HEK293 (cell line): Measurements from ENCODE around the gene MAML2.

ENCODE experiments used
- CTCF ChIA-PET: fragments of 350-600 bp; formaldehyde crosslinking; extraction: SDS; loops from one replicate; lab custom pipeline; 2021; ENCODE audit warnings: antibody characterized with exemption; lab: Yijun Ruan, JAX
- POLR2A ChIA-PET: fragments of 300-600 bp; formaldehyde crosslinking; extraction: SDS; loops from one replicate; lab custom pipeline; 2020; ENCODE audit warnings: antibody characterized with exemption, inconsistent platforms; lab: Yijun Ruan, JAX
- H3K27ac ChIP-seq: fragments of 200-500 bp; sonication (Bioruptor generic); 2 replicates; pipeline ENCODE4 v1.5.1; 2014; ENCODE audit warnings: low read depth, low read length, control low read depth, inconsistent platforms; ENCODE audit errors: extremely low read depth
- H3K36me3 ChIP-seq, 2 experiments: fragments of 200-500 bp in 1 of 2; sonication (Bioruptor generic) in 1 of 2; 1 replicate in 1 of 2; 2 replicates in 1 of 2; pipeline ENCODE4 v1.5.1; 2014 to 2017; ENCODE audit warnings: inconsistent platforms in 2 of 2, low read length in 2 of 2; ENCODE audit not compliant: control insufficient read depth in 2 of 2, insufficient read depth in 1 of 2
- H3K4me1 ChIP-seq: fragments of 200-500 bp; sonication (Bioruptor generic); 2 replicates; pipeline ENCODE4 v1.5.1; 2014; ENCODE audit warnings: mild to moderate bottlenecking, low read length, inconsistent platforms; ENCODE audit not compliant: control insufficient read depth, insufficient read depth
- H3K4me3 ChIP-seq: 2 replicates; pipeline ENCODE4 v1.5.1; 2011; ENCODE audit warnings: low read depth, mild to moderate bottlenecking, control low read depth, low read length, moderate library complexity
- H3K9me3 ChIP-seq: fragments of 200-500 bp; sonication (Bioruptor generic); 2 replicates; pipeline ENCODE4 v1.5.1; 2014; ENCODE audit warnings: low read depth, low read length, inconsistent platforms; ENCODE audit not compliant: control insufficient read depth, insufficient read depth
- AEBP2 ChIP-seq: fragments of 450-650 bp; formaldehyde crosslinking; IDR thresholded peaks from 2 replicates; pipeline ENCODE4 v1.5.1; 2016; ENCODE audit warnings: missing biosample characterization, missing genetic modification characterization, borderline replicate concordance
- BCL6B ChIP-seq: fragments of 450-650 bp; formaldehyde crosslinking; IDR thresholded peaks from 2 replicates; pipeline ENCODE4 v1.5.1; 2017; ENCODE audit warnings: missing biosample characterization, missing genetic modification characterization
- EGR2 ChIP-seq: fragments of 450-650 bp; formaldehyde crosslinking; IDR thresholded peaks from 2 replicates; pipeline ENCODE4 v1.5.1; 2016; ENCODE audit warnings: low read depth, missing biosample characterization, missing genetic modification characterization
- HIC1 ChIP-seq: fragments of 450-650 bp; formaldehyde crosslinking; IDR thresholded peaks from 2 replicates; pipeline ENCODE4 v1.5.1; 2016; ENCODE audit warnings: missing biosample characterization, missing genetic modification characterization
- HOXA7 ChIP-seq: sonication (generic); formaldehyde crosslinking; IDR thresholded peaks from 2 replicates; pipeline ENCODE4 v1.8.1; 2022; ENCODE audit warnings: missing genetic modification reagents, borderline replicate concordance
- KLF9 ChIP-seq: fragments of 450-650 bp; formaldehyde crosslinking; IDR thresholded peaks from 2 replicates; pipeline ENCODE4 v1.5.1; 2016; ENCODE audit warnings: missing biosample characterization, missing genetic modification characterization, low read depth
- PRDM6 ChIP-seq: fragments of 450-650 bp; formaldehyde crosslinking; IDR thresholded peaks from 2 replicates; pipeline ENCODE4 v1.5.1; 2017; ENCODE audit warnings: missing biosample characterization, missing genetic modification characterization
- YY1 ChIP-seq: fragments of 450-650 bp; formaldehyde crosslinking; IDR thresholded peaks from 2 replicates; pipeline ENCODE4 v1.5.1; 2018; ENCODE audit warnings: missing biosample characterization, missing genetic modification characterization
- ZBTB7A ChIP-seq: fragments of 450-650 bp; formaldehyde crosslinking; IDR thresholded peaks from 2 replicates; pipeline ENCODE4 v1.5.1; 2016; ENCODE audit warnings: low read depth, missing biosample characterization, missing genetic modification characterization
- ZNF10 ChIP-seq: fragments of 450-650 bp; formaldehyde crosslinking; IDR thresholded peaks from 2 replicates; pipeline ENCODE4 v1.5.1; 2017; ENCODE audit warnings: missing biosample characterization, missing genetic modification characterization
- ZNF132 ChIP-seq: fragments of 450-650 bp; formaldehyde crosslinking; IDR thresholded peaks from 2 replicates; pipeline ENCODE4 v1.5.1; 2017; ENCODE audit warnings: missing biosample characterization, missing genetic modification characterization, borderline replicate concordance
- ZNF18 ChIP-seq: fragments of 450-650 bp; formaldehyde crosslinking; IDR thresholded peaks from 2 replicates; pipeline ENCODE4 v1.5.1; 2016; ENCODE audit warnings: missing biosample characterization, missing genetic modification characterization
- ZNF266 ChIP-seq: fragments of 450-650 bp; formaldehyde crosslinking; IDR thresholded peaks from 2 replicates; pipeline ENCODE4 v1.5.1; 2016; ENCODE audit warnings: missing biosample characterization, missing genetic modification characterization, low read depth
- ZNF302 ChIP-seq: fragments of 450-650 bp; formaldehyde crosslinking; IDR thresholded peaks from 2 replicates; pipeline ENCODE4 v1.5.1; 2016; ENCODE audit warnings: missing biosample characterization, missing genetic modification characterization, low read depth
- ZNF510 ChIP-seq: fragments of 450-650 bp; formaldehyde crosslinking; IDR thresholded peaks from 2 replicates; pipeline ENCODE4 v1.5.1; 2018; ENCODE audit warnings: mild to moderate bottlenecking, missing genetic modification characterization, missing biosample characterization; ENCODE audit not compliant: insufficient replicate concordance
- ZNF561 ChIP-seq: fragments of 450-650 bp; IDR thresholded peaks from 2 replicates; pipeline ENCODE4 v1.5.1; 2018; ENCODE audit warnings: missing biosample characterization, missing genetic modification characterization, borderline replicate concordance
- ZNF626 ChIP-seq: fragments of 450-650 bp; sonication (Bioruptor Pico); formaldehyde crosslinking; IDR thresholded peaks from 2 replicates; pipeline ENCODE4 v1.5.1; 2018; ENCODE audit warnings: missing biosample characterization, missing genetic modification characterization, inconsistent platforms
- ZNF692 ChIP-seq: fragments of 450-650 bp; formaldehyde crosslinking; IDR thresholded peaks from 2 replicates; pipeline ENCODE4 v1.5.1; 2016; ENCODE audit warnings: missing biosample characterization, missing genetic modification characterization
- ZNF704 ChIP-seq: fragments of 450-650 bp; formaldehyde crosslinking; IDR thresholded peaks from 2 replicates; pipeline ENCODE4 v1.5.1; 2016; ENCODE audit warnings: missing biosample characterization, missing genetic modification characterization
- ZNF785 ChIP-seq: fragments of 450-650 bp; formaldehyde crosslinking; IDR thresholded peaks from 2 replicates; pipeline ENCODE4 v1.5.1; 2016; ENCODE audit warnings: missing biosample characterization, missing genetic modification characterization
- ZNF837 ChIP-seq: fragments of 450-650 bp; formaldehyde crosslinking; IDR thresholded peaks from 2 replicates; pipeline ENCODE4 v1.5.1; 2016; ENCODE audit warnings: missing biosample characterization, missing genetic modification characterization

Gene MAML2

GRCh38 chr11:96141626-96142025, 201.4 kb downstream of the MAML2 start:
- no peaks in the 10 kb centered on the region for H3K9me3 ChIP-seq
- ChIA-PET POLR2A (no interaction called here), CTCF (no interaction called here)
- no peak for TF ChIP-seq ZBTB7A
- TF ChIP-seq ZNF10 (tag by site-specific recombination), result no peak
- TF ChIP-seq KLF9 (tag by site-specific recombination), result no peak
- TF ChIP-seq PRDM6 (tag by site-specific recombination), result no peak
- no peak for TF ChIP-seq ZNF266
- no peak for TF ChIP-seq ZNF302 (tag by site-specific recombination)
- no peak for TF ChIP-seq ZNF785 (tag by site-specific recombination)
- TF ChIP-seq YY1 (tag by site-specific recombination), result no peak
- TF ChIP-seq ZNF510 (tag by site-specific recombination), result no peak
- no peak for TF ChIP-seq HOXA7 (CRISPR knock-in tag)
- H3K4me1 ChIP-seq, result peaks cover 12% of the 10 kb centered on the region
- H3K4me3 ChIP-seq, result no peak overlapping the region
- H3K36me3 ChIP-seq, result no peaks in the 10 kb centered on the region
- H3K27ac ChIP-seq, result no peak overlapping the region

GRCh38 chr11:96139691-96140090, 203.3 kb downstream of the MAML2 start:
- ChIA-PET CTCF (no interaction called here), POLR2A (no interaction called here)
- H3K9me3 ChIP-seq, result no peaks in the 10 kb centered on the region
- peaks cover 12% of the 10 kb centered on the region for H3K4me1 ChIP-seq
- H3K4me3 ChIP-seq, result no peak overlapping the region
- TF ChIP-seq ZNF561 (tag by site-specific recombination) (no peak), EGR2 (tag by site-specific recombination) (0 out of 2 replicates have a peak, but pooled peaks have one; percentile 23), ZNF704 (tag by site-specific recombination) (no peak)
- H3K36me3 ChIP-seq, result no peaks in the 10 kb centered on the region
- H3K27ac ChIP-seq, result no peak overlapping the region

GRCh38 chr11:96137373-96137772, 205.6 kb downstream of the MAML2 start:
- no peak overlapping the region for H3K27ac ChIP-seq
- no peaks in the 10 kb centered on the region; the same call in 1 of the 2 replicates for H3K4me1 ChIP-seq
- H3K4me3 ChIP-seq, result no peak overlapping the region
- H3K9me3 ChIP-seq, result no peaks in the 10 kb centered on the region
- no peaks in the 10 kb centered on the region for H3K36me3 ChIP-seq
- CTCF ChIA-PET, result no interaction called here
- POLR2A ChIA-PET, result no interaction called here
- TF ChIP-seq ZNF132 (tag by site-specific recombination) (no peak), BCL6B (tag by site-specific recombination) (no peak), ZNF626 (tag by site-specific recombination) (no peak), HIC1 (tag by site-specific recombination) (no peak), ZNF692 (tag by site-specific recombination) (no peak), ZNF18 (tag by site-specific recombination) (no peak), AEBP2 (no peak), ZNF837 (tag by site-specific recombination) (no peak)
